Measurements from ENCODE around the gene MLF2. TPM values are rescaled to one million over a fixed set of nuclear protein-coding genes. Genes with fewer than 3 reads are reported as not detected.
A peak's percentile ranks its signal among the peaks of the same experiment; 100 is the strongest.

Gene MLF2
- total RNA-seq, 4 donors from 2014 or later: 105 to 181 (median 165) TPM

GRCh38 chr12:6778574-6779550 is 25.9 kb upstream of the MLF2 start:
- Histone ChIP-seq H3K4me3 (peak overlapping the region; percentile 37 to 65 (median 54)), H3K36me3 (no peaks in the 10 kb centered on the region), H3K27ac (peak overlapping the region; percentile 59 to 73 (median 68)), H3K27me3 (no peaks in the 10 kb centered on the region), H3K4me1 (peaks cover 9 to 10% of the 10 kb centered on the region in 2 donors), H3K9me3 (no peaks in the 10 kb centered on the region)
- no peak for TF ChIP-seq POLR2A (IDR thresholded peaks at IDR 0.05)
- TF ChIP-seq, protein P1, sequence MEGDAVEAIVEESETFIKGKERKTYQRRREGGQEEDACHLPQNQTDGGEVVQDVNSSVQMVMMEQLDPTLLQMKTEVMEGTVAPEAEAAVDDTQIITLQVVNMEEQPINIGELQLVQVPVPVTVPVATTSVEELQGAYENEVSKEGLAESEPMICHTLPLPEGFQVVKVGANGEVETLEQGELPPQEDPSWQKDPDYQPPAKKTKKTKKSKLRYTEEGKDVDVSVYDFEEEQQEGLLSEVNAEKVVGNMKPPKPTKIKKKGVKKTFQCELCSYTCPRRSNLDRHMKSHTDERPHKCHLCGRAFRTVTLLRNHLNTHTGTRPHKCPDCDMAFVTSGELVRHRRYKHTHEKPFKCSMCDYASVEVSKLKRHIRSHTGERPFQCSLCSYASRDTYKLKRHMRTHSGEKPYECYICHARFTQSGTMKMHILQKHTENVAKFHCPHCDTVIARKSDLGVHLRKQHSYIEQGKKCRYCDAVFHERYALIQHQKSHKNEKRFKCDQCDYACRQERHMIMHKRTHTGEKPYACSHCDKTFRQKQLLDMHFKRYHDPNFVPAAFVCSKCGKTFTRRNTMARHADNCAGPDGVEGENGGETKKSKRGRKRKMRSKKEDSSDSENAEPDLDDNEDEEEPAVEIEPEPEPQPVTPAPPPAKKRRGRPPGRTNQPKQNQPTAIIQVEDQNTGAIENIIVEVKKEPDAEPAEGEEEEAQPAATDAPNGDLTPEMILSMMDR (IDR thresholded peaks at IDR 0.05 in 4 of 5, conservative IDR thresholded peaks at IDR 0.05 in 1 of 5): peak; percentile 96 to 98 (median 97)
- DNase-seq: peak; percentile 91 to 93
- peak; percentile 95 to 99 for ATAC-seq
- in situ Hi-C loops (cut with MboI; ENCODE audit: low sequenced_read_pairs in 4 of 4): no loop called here
- intact Hi-C loops (cut with DNase I; ENCODE audit: low total_unique reads): loop anchor here (1.0 to 2.0 kb wide), 4 partner anchors 26 to 162 kb away; partner anchors contain the start of gene MLF2

DNA sequence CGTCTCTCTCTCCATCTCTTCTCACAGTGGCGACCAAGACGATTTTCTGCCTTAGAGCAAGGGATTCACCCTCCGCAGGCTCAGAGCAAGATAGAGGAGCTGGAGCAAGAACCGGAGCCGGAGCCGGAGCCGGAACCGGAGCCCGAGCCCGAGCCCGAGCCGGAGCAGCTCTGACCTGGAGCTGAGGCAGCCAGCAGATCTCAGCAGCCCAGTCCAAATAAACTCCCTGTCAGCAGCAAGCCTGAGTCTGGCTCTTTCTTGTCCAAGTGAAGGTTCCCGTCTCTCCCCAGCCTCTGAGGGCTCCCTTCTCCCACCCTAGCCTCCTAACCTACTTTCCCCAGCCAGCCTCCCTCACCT is 25.3 kb upstream of the MLF2 start:
- no peak for DNase-seq
- Histone ChIP-seq H3K4me3 (peak overlapping the region; percentile 37 to 65 (median 54)), H3K9me3 (no peaks in the 10 kb centered on the region), H3K4me1 (peaks cover 9 to 10% of the 10 kb centered on the region in 2 donors), H3K27me3 (no peaks in the 10 kb centered on the region), H3K36me3 (no peaks in the 10 kb centered on the region), H3K27ac (peak overlapping the region; percentile 59 to 73 (median 68))
- ATAC-seq: peak; percentile 41 to 47
- intact Hi-C loops (cut with DNase I; ENCODE audit: low total_unique reads) (loop anchor here (2.0 kb wide), 1 partner anchor 49 kb away; no protein-coding TSS in a partner anchor), in situ Hi-C loops (cut with MboI; ENCODE audit: low sequenced_read_pairs in 4 of 4) (no loop called here)
- TF ChIP-seq, protein P1 (IDR thresholded peaks at IDR 0.05 in 4 of 5, conservative IDR thresholded peaks at IDR 0.05 in 1 of 5): no peak
- no peak for TF ChIP-seq POLR2A (IDR thresholded peaks at IDR 0.05)

DNA sequence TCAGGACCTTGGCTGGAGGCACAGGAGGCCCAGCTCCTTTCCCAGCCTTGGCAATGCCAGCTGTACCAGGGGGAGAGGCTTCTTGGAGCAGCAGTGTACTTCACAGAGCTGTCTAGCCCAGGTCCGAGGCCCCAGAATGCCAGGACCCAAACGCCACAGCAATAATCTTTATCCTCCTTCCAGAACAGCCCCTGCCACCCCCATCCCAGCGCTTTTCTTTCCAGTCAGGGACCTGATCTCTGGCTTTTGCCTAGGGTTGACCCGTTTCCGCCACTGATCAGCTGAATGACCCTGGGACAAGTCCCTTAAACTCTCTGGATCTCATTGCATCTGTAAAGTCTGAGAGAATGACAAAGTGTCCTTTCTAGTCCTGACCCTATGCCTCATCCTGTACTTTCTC is 24.4 kb upstream of the MLF2 start:
- H3K36me3 ChIP-seq: no peaks in the 10 kb centered on the region
- DNase-seq (no peak), ATAC-seq (no peak)
- no peaks in the 10 kb centered on the region for H3K9me3 ChIP-seq
- H3K27me3 ChIP-seq: no peaks in the 10 kb centered on the region
- H3K4me1 ChIP-seq: peaks cover 9 to 10% of the 10 kb centered on the region in 2 donors
- TF ChIP-seq POLR2A (IDR thresholded peaks at IDR 0.05): no peak
- TF ChIP-seq, protein P1 (IDR thresholded peaks at IDR 0.05 in 4 of 5, conservative IDR thresholded peaks at IDR 0.05 in 1 of 5): no peak
- H3K4me3 ChIP-seq: no peak overlapping the region
- H3K27ac ChIP-seq: peak overlapping the region in 1 of 4 donors; percentile 73
- intact Hi-C loops (cut with DNase I; ENCODE audit: low total_unique reads) (no loop called here), in situ Hi-C loops (cut with MboI; ENCODE audit: low sequenced_read_pairs in 4 of 4) (no loop called here)

DNA sequence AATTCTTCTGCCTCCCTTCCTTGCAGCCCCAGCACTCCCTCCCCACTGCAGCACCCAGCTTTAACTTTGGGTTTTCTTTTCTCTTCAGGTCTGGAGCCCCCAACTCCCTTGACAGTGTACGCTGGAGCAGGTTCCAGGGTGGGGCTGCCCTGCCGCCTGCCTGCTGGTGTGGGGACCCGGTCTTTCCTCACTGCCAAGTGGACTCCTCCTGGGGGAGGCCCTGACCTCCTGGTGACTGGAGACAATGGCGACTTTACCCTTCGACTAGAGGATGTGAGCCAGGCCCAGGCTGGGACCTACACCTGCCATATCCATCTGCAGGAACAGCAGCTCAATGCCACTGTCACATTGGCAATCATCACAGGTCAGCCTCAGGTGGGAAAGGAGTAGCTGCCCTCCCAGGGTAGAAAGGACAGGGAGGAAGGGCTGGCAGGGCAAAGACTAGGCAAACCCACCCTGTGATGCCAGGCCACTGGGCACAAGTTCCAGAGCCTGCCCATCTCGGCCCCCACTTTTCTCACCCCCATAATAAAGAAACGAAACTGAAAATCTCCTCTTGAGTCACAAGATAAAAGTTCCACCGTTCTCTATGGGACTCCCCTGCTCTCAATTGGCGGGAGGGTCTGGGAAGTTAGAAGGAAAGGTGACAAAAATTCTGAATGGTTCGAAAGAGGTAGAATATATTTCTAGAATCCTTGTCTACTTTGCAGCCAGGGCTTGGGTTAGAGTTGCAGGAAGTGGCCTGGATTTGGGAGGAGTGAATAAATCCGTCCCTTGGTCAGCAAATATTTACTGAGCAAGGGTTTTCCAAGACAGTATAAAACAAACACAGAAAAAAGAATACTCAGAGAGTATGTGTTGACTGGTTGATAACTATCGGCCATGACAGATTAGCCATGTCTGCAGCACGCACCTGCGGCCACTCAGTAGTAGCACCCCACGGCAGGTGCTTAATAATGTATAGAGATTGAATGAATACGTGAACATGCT is 22.5 kb upstream of the MLF2 start:
- peaks cover 9 to 10% of the 10 kb centered on the region in 2 donors for H3K4me1 ChIP-seq
- no peak for ATAC-seq
- H3K27me3 ChIP-seq: no peaks in the 10 kb centered on the region
- H3K9me3 ChIP-seq: no peaks in the 10 kb centered on the region
- H3K27ac ChIP-seq: no peak overlapping the region
- H3K36me3 ChIP-seq: no peaks in the 10 kb centered on the region
- H3K4me3 ChIP-seq: no peak overlapping the region
- no peak for DNase-seq
- in situ Hi-C loops (cut with MboI; ENCODE audit: low sequenced_read_pairs in 4 of 4) (no loop called here), intact Hi-C loops (cut with DNase I; ENCODE audit: low total_unique reads) (no loop called here)
- TF ChIP-seq, protein P1 (IDR thresholded peaks at IDR 0.05 in 4 of 5, conservative IDR thresholded peaks at IDR 0.05 in 1 of 5): no peak
- no peak for TF ChIP-seq POLR2A (IDR thresholded peaks at IDR 0.05)

Measured in gastrocnemius medialis (tissue), 4 donors.